GM19035 (cell line): Measurements from ENCODE around the gene FLCN.
"Not testable (repeated sequence)": the region's sequence is repeated elsewhere in the genome, so short reads cannot be mapped to it uniquely, and the experiment has no call there.

Experiments
- ATAC-seq: cut with Tn5 transposase; IDR thresholded peaks from one replicate; pipeline ENCODE4 v1.9.1; 2021; ENCODE audit not compliant: unreplicated experiment

Gene FLCN

DNA sequence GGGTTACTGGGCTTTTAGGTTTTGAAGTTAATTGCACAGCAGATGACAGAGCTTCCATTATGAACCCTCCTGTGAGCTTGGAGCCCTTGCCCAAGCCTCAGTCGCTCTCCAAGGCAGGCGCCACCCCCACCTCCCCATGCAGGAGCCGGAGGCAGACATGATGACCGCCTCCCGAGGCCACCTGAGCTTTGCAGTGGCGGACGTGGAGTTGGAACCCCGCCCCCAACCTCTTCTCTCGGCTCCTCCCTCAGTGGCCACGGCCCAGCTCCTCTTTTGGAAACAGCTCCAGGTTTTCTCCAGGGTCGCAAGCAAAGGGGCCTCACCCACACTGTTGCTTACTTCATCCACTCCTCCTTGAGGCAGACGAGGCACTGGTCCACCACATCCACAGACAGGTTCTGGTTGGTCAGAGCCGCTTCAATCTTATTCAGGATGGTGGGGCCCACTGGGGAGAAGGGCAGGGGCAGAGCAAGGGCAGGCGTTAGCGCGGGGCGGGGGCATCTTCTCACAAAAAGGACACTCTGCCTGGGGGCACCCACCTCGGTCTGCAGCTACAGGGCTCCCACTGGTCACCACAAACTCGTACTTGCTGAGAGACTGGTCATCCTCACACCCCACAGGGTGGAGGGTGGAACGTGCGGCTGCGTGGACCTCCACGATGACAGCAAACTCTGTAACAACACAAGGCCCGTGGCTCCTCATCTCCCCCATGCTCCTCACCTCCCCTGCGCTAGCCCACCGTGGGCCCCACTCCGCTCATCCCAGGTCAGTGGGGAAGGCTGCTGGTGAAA is 22.1 kb downstream of the FLCN start:
- no peak for ATAC-seq

DNA sequence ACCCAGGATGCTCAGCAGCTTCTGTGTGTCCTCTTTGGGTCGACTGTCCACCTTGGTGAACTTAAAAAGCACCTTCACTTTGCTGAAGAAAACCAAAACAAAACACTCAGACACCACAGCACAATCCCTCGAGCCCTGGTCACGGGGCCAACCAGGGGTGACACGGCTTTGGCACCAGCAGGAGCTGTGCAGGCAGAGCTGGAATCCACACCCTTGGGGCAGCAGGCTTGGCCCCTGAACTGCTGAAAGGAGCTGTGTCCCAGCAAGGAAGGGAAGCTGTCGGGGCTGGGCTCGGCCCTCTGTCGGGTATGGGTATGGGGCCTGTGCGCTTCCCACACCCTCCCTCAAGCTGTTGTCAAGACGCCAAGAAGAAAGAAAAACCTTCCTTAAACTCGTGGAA is 23.2 kb downstream of the FLCN start:
- ATAC-seq: no peak

DNA sequence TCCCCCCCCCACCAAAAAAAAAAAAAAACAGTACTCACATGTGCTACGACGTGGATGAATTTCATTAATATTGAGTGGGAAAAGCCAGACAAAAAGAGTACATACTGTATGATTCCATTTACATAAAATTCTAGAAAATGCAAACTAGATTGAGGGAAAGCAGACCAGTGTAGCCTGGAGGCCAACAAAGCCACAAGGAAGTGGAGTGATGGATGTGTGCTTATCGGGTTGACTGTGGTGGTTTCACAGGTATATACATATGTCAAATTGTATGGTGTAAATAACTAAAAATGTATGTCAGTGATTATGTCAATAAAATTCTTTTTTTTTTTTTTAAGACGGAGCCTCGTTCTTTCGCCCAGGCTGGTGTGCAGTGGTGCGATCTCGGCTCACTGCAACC is 29.0 kb downstream of the FLCN start:
- no peak for ATAC-seq

DNA sequence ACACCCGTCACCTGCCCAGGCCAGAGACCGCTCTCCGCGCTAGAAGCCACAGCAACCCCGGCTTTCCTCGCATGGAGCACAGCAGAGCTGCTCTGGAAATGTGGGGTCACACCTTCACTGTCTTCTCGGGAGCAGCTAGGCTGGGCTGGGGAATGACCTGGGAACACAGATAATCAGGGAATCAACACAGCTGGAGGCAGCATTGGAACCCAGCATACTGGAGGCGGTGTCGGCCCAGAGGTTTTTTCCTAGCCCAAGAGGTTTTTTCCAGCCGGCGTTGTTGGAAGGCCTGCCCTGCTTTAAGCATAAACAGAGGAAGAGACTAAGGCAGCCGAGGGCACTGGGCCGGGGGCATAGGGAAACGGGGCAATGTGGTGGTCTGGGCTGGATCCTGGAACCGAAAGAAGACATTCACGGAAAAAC is 30.0 kb downstream of the FLCN start:
- ATAC-seq: no peak

DNA sequence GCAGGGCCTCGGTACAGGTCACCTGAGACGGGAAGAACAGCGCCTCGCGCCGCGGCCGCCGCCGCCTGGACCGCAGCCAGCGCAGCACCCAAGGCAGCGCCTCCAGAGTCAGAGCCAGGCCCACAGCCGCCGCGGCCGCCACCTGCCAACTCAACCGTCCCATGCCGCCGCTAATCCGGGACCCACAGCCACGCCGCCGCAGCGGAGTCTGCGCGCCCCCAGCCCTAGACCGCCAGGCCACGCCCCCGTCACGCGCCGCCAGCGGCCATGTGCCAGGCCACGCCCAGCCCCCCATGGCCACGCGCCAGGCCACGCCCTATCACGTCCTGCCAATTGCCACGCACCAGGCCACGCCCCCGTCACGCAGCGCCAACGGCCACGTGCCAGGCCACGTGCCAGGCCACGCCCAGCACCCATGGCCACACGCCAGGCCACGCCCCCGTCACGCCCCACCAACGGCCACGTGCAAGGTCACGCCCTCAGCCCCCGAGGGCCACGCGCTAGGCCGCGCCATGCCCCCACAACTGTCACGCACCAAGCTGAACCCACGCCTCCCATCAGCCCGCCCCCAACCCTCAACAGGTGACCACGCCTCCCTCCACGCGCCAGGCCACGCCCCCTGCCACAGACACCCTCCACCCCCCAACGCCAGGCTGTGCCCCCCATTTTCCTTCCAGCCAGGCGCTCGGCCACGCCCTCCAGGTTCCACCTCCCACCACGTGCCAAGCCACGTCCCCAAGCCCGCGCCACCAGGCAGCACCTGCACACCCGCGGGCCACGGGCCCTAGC is 30.6 kb downstream of the FLCN start, which contains the start of gene PLD6:
Gene PLD6, minus strand, starts transcription at position 210 of the 789 bp plus-strand sequence. Its CDS starts 47 bp downstream, at position 163.
- ATAC-seq: peak; percentile 70

DNA sequence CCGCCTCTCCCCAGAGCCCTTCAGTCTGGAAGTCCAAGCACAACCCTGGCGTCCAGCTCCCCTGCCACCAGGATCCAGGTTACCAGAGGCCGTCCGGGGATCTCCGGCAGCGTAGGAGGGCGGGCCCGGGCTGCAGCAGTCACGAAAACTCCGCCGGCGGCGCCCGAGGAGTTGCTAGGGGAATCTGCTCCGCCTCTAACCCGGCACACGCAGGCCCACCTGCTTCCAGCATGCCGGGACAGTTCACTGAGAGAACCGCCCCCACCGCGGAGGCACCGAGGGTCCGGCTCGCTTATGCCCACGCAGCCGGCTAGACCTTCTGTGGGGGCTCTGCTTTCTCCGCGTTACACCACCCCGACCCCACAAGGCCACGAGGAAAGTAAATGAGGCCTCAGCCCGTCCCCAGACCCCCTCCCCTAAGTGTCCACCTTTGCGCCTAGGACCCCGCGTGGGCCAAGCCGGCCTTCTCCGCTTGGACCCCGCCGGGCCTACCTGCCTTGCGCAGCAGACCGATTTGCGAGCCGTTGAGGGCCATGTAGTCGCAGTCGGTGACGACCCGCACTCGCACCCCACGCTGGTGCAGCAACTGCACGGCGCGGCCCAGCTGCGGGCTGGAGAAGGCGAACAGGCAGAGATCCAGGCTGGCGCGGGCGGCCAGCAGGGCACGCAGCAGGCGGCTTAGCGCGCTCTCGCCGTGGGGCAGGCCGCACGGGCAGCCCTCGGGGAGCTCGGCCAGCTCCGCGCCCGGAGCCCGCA is 31.4 kb downstream of the FLCN start:
- peak; percentile 47 for ATAC-seq

DNA sequence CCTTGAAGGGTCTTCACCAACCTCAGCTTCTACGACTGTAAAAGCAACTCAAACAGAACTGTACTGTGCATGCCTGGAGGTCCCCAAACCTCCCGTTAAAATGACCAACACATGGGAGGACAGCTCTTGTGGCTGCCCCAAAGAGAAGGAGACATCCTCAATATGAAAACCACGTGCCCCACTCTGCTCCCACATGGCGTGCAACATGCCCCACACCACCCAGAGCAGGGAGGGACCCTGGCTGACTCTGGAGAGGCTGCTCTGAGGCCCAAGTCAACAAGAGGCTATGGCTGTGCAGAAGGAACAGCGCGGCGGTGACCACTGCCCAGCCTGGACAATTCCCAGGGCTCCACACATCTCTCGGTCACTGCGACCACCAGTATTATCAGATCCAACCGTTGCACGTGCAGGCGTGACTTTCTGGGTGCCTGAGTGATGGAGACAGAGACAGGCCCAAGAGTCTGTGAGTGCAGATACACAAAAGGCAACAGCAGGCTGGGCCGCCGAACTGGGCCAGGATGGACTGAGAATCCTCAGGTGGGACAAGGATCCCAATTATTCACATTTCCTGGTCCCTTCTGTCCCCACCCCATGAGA is 32.2 kb downstream of the FLCN start:
- no peak for ATAC-seq

DNA sequence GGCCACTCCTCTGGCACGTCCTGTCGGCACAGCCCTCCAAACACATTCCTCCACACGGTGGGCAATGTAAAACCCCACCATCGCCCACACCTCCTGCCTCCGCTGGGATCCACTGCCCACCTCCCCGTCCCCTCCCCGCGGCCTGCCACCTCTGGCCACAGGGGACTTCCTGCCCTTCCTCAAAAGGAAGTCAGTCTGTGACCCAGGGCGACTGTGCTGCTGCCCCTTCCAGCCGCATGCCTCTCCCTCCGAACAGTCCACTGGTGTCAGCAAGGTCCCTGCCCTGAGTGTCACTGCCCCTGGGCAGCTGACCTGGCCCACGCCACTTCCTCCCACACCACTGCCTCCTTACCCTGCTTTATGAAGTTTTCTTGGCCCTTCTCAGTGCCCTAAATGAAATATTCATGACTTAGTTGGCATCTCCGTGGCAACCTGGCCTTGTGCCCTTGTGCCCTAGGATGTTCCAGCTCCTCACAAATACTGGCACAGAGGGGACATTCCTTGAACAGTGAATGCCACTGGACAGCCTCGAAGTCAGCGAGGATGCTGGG is 32.9 kb downstream of the FLCN start:
- ATAC-seq: no peak

DNA sequence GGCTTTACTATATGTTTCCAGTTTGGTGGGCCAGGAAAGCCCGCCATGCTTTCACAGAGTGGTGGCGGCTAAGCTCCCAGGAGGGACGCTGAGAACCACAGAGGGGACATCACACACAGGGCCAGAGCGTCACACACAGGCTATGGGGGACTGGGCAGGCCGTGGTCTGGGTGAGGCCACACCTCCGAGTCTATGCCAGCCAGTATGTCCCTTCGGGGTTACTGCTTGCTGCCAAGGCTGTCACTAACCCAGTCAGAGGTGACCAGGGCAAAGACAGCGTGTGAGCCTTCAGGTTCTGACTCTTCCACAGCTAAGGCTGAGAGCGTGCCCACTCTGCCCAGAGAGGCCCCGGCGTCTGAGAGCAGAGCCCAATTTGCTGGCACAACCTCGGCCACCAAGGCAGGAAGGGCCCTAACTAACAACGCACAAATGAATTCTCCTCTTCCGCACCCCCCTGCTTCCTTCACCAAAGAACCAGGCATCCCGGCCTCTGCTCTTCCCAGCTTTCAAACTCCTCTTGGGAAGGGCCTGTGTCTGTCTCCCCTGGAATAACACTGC is 33.7 kb downstream of the FLCN start:
- no peak for ATAC-seq

DNA sequence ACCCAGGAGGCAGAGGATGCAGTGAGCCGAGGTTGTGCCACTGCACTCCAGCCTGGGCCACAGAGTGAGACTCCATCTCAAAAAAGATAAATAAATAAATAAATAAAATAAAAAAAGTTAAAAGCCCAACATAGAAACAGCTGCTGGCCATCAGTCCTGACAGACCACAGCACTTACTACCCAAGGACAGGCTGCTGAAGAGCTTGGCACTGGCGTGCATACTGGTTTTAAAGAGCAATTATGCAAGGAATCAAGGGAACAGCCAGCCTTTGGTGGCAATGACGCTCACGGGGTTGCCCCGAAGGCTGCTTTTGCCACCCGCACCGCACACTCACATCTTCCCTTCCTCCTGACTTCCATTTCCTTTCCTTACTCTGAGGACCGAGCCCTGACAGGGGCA is 35.1 kb downstream of the FLCN start:
- ATAC-seq: no peak

DNA sequence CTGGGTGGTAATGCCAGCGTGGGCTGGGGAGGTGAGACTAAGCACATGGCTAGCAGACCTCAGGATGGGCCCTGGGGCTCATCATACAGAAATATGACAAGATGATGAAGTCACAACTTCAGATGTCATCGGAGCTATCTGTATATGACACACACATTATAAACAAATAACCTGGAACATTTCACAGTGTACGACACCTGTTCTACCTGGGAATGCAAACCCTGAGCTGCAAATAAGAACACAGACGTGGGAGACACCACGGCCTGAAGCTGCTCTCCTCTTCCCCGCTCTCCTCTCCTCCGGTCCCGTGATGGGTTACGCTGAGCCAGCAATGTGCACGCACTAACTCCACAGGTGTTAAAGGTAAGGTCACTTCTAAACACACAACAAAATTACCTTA is 35.7 kb downstream of the FLCN start:
- no peak for ATAC-seq

DNA sequence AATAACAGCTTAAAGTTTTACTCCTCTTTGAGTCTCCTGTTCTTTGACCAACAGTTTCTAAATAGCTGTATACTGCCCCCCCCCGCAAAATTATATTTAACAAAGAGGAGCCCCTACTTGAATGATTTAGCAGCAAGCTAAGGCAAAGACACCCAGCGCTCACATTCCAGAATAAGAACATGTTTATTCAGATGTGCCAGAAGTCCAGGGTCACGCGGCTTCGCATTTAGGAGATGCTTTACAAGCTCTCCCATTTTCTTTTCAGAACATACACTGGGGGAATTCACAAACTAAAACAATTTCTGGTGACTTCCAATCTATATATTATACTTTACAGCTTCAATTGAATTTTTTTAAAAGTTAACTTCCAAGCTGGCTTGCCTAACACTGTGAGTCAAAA is 36.1 kb downstream of the FLCN start:
- no peak for ATAC-seq

DNA sequence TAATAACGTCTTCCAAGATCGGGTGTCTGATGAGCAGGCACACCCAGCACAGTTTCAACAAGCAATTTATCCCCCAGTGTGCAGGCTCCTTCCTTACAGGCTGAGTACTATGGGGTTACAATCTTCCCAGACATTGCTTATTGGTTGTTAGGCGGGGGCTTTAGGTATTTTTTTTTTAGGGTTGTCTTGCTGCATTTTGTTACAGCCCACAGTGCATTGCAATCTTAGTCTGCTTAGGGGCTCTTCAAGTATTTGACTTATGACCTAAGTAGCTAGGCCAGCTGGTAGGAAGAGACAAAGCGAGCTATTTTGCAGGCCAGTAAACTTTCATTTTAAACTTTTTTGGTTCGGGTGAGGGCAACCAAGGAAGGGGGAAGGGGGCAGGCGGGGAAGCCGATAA is 36.7 kb downstream of the FLCN start:
- ATAC-seq: no peak

DNA sequence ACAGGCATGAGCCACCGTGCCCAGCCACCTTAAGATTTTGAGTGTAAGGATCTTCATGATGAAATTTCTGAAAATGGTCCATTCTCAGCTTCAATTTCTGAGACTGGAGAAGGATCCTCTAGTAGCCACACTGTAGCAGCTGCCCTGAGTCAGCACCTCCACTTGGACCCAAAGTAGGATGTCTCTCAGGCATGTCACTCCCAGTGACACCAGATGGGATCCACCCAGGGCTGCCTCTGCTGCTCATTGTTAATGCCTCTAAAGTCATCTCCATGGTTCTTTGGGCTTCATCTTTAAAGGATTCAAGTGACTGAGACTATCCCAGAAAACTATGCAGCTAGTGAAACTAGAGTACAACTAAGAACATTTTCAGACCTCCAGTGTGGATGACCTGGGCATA is 38.7 kb downstream of the FLCN start:
- ATAC-seq: no peak

DNA sequence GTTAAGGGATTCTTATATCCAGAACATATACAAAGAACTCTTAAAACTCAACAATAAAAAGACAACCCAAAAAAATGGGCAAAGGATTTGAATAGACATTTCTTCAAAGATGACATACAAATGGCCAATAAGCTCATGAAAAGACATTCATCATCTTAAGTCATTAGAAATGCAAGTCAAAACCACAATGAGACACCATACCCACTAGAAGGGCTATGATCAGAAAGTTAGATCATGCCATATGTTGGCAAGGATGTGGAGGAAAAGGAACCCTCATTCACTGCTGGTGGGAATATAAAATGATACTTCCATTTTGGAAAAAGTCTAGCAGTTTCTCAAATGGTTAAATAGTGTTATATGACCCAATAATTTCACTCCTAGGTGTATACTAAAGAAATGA is 40.2 kb downstream of the FLCN start:
- ATAC-seq: no peak

DNA sequence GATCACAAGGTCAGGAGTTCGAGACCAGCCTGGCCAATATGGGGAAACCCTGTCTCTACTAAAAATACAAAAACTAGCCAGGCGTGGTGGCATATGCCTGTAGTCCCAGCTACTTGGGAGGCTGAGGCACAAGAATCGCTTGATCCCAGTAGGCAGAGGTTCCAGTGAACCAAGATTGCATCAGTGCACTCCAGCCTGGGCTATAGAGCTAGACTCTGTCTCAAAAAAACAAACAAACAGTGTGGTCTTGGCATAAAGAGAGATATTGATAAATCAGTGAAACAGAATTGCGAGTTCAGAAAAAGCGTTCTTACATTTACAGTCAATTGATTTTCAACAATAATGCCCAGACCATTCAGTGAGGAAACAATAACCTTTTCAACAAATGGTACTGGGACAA is 41.5 kb downstream of the FLCN start:
- ATAC-seq: not testable (repeated sequence)

DNA sequence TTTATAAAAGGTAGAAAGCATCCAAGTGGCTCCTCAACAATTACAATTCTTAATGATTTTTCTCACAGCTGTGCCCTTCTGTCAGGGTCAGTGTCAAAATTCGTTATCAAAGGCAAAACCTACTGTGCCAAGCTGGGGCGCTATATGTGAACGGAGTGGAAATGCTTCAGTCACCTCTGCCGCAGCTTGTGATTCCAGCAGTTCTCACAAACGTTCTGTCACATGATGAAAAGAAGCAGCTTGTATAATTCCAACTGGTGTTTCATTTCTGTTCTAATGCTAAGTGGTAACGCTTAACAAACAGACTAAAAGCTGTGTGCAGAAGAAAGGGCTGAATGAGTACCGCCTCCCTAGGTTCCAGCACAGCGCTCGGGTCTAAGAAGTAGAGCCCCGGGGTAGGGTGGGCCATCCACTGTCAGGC is 45.0 kb downstream of the FLCN start:
- no peak for ATAC-seq

DNA sequence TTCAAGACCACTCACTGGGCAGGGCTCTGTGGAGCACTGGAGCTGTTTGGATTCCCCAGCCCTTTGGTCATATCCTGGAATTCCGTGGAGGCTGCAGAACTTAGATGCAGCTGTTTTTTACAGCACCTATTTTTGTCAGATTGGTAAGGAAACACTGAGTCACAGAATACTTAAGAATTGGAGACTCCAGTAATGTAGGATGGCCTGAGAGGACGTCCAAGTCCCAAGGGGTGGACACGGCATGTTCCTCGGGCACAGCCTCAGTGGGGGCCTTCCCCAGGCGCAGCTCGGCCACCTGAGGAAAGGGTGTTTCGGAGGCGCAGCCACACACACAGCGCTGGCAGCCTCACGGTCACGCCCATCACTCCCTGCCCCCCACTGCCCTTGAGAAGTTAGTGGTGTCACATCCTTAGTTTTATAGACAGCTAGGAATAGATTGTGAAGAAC is 45.6 kb downstream of the FLCN start:
- no peak for ATAC-seq

DNA sequence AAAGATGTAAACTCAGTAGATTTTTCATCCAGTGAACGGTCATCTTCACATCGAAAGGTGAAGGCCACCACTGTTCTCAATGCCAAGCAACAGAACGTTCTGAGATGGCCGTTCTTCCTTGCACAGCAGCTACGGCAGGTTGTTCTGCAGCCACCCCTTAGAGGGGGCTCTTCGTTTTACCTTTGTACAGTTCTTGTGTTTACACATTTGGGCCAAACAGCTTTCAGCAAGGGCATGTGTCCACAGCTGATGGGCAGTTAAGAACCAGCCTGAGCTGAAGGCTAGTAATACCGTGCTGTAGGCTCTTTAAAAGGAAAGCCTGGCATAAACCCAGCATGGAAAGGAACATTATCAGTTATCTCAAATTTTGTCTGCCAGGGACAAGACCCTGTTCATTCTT is 46.8 kb downstream of the FLCN start:
- no peak for ATAC-seq

DNA sequence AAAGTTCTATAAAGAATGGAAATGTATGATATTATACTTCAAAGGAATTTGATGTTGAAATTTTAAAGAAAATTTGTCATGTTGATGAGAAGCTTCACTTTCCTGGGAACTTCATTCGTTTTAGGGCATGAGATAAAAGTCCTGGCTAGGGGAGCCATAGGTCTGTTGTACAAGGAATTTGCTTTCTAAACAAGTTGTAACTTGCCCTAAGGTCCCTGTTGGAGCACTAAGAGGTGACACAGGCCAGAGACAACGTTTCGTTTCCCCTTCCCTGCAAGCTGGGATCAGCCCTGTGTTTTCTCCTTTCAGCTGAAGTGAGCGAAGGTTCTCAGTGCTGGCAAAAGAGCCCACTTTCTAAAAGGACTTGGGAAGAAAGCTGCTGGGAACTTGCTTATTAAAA is 47.4 kb downstream of the FLCN start:
- ATAC-seq: no peak
